ENCODE data around the gene OBSCN. TPM values are rescaled to one million over a fixed set of nuclear protein-coding genes. Genes with fewer than 3 reads are reported as not detected.
"Not testable (repeated sequence)": the region's sequence is repeated elsewhere in the genome, so short reads cannot be mapped to it uniquely, and the experiment has no call there.

OBSCN gene
- polyA plus RNA-seq, 1 donor, result 40.0 TPM

- no peak for DNase-seq
Measured at GRCh38 chr1:228225740-228226139, 17.9 kb downstream of the OBSCN start.

GRCh38 chr1:228226141-228226874, 18.5 kb downstream of the OBSCN start:
- DNase-seq, result no peak

GRCh38 chr1:228226956-228227791, 19.3 kb downstream of the OBSCN start:
- no peak for DNase-seq

GRCh38 chr1:228228147-228228546, 20.3 kb downstream of the OBSCN start:
- not testable (repeated sequence) for DNase-seq

GRCh38 chr1:228228601-228229074, 20.8 kb downstream of the OBSCN start:
- DNase-seq, result no peak

- DNase-seq, result no peak
Measured at GRCh38 chr1:228231189-228231588, 23.3 kb downstream of the OBSCN start.

GRCh38 chr1:228233136-228233535, 25.3 kb downstream of the OBSCN start:
- no peak for DNase-seq

GRCh38 chr1:228234921-228235320, 27.1 kb downstream of the OBSCN start:
- DNase-seq, result no peak

GRCh38 chr1:228236744-228237143, 28.9 kb downstream of the OBSCN start:
- DNase-seq, result no peak

- DNase-seq, result no peak
Measured at GRCh38 chr1:228238007-228238406, 30.2 kb downstream of the OBSCN start.

GRCh38 chr1:228238461-228238860, 30.6 kb downstream of the OBSCN start:
- DNase-seq, result no peak

- no peak for DNase-seq
Measured at GRCh38 chr1:228240411-228241240, 32.8 kb downstream of the OBSCN start.

- no peak for DNase-seq
Measured at GRCh38 chr1:228241259-228241658, 33.4 kb downstream of the OBSCN start.

- DNase-seq, result no peak
Measured at GRCh38 chr1:228242409-228242808, 34.6 kb downstream of the OBSCN start.

GRCh38 chr1:228243093-228243492, 35.2 kb downstream of the OBSCN start:
- DNase-seq, result no peak

- not testable (repeated sequence) for DNase-seq
Measured at GRCh38 chr1:228243989-228244388, 36.1 kb downstream of the OBSCN start.

GRCh38 chr1:228245111-228245510, 37.3 kb downstream of the OBSCN start:
- DNase-seq, result no peak

- no peak for DNase-seq
Measured at GRCh38 chr1:228246216-228246900, 38.5 kb downstream of the OBSCN start.

- no peak for DNase-seq
Measured at GRCh38 chr1:228249513-228250305, 41.9 kb downstream of the OBSCN start.

GRCh38 chr1:228252476-228252875, 44.6 kb downstream of the OBSCN start:
- DNase-seq, result not testable (repeated sequence)

Measured in left kidney (tissue), 2 donors.